GM08714 (cell line): ENCODE results near the gene LSM4.

Source experiments
- H3K4me3 ChIP-seq: fragments of 200-500 bp; sonication (Bioruptor generic); 2 replicates; pipeline ENCODE4 v1.5.1; 2014; ENCODE audit warnings: mild to moderate bottlenecking, low read length, inconsistent platforms
- ZNF274 ChIP-seq: IDR thresholded peaks from 2 replicates; pipeline ENCODE4 v1.6.1; 2012; ENCODE audit warnings: mild to moderate bottlenecking, low read depth, low read length

LSM4 gene

DNA sequence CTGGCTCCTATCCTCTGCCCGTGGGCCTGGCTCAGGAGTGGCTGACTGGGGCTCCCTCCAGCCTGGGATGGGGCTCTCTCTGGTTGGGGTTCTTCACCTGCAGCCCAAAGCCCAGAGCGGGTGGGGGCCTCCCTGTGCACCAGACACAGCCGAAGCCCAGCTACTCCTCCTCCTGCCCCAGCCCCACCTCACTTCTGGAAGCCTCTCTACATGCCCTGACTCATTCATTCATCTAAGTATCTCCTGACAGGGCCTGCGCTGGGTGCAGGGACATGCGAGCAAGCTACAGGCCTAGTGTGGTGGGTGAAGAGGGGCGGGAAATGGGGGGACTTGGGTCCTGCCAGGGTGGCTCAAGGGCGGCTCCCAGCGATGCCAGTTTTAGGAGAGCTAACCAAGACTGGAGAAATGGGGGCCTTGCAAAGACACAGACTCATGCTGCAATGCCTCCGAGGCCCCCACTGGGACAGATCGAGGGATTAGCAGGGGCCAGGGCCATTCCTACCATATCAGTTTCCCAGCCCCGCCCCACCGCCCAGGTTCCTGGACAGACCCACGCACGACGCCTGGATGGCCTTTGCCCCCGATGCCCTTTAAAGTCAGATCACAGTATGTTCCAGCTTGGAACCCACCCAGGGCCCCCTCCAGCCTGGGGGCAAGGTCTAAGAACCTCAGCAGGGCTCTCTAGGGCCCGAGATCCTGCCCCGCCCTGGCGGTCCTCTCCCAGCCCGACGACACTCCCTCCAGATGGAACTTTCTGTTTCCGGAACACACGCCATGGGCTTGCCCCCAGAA lies 12.6 kb downstream of the LSM4 start:
- TF ChIP-seq ZNF274 = no peak
- H3K4me3 ChIP-seq = no peak overlapping the region

DNA sequence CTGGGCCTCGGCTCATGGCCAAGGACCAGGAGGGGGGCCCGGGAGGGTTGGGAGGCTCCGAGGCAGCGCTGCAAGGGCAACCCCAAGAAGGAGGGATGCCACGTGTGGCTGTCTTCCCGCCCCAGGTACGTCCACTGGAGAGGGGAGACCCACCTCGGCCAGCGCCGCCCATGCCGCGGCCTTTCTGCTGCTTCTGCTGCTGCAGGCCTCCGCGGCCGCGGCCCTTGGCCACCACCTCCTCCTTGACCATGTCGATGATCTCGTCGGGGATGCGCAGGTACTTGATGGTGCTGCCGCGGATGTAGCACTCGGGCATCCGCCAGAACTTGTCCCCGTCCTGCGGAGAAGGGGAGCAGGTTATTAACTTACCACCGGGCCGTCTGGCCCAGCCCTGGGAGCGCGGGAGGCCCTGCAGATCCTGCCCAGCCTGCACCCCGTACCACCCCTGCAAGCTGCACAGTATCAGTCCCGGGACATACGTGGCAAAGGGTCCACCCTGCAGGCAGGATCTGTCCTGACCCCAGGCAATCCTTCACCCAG lies 13.3 kb downstream of the LSM4 start:
- H3K4me3 ChIP-seq = no peak overlapping the region
- TF ChIP-seq ZNF274 = no peak

DNA sequence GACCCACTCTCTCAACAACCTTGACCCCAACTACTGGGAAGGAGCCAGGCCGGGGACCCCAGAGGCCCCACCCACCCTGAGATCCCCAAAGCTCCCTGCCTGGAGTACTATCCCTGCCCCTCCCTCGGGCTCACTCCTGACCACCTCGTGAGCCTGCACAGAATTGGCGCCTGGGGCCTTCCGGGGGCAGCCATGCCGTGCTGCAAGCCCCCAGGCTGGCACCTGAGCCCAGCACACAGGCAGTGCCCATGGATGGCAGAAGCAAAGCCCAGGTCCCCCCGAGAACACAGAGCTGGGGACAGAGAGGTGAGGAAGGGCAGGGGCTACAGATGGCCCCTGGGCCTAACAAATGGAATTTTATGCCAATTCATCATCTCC lies 13.9 kb downstream of the LSM4 start:
- no peak overlapping the region for H3K4me3 ChIP-seq
- TF ChIP-seq ZNF274 = no peak

DNA sequence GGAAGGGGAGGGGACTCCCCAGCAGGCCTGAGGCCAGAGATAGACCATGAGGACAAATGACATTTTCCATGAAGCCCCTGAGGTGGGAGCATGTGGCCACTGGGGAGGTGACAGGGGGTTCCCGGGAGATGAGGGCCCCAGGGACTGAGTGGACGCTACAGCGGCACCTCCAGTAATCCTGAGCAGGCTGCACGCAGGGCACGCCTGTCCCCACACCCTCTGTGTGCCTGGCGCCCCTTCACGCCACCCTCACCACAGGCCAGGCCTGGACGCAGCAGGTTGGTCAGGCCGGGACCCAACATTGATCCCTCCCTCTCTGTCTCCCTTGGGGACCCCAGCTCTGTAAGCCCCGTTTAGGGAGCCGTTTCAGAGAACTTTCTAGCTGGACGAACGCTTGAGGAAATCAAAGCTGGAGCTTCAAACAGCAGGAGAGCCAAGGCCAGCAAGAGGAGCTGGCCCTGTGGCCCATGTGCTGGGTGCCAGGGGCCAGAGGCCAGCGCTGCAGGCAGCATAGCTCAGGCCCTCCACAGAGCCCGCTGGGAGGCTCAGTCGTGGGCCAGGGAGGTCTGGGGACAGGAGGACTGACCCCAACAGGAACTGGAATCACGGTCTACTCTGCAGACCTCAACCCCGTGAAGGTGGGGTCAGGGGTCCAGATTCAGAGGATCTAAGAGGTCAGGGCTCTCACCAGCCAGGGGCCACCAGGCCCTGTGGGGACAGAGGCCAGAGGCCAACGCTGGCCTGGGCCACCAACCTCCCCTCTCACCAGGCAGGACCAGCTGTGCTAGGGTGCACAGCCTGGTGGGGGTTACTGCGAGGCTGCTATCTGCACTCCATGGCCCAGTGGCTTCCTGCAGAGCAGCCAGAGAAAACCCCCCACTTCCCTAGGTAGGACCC lies 14.6 kb downstream of the LSM4 start:
- TF ChIP-seq ZNF274 = no peak
- no peak overlapping the region for H3K4me3 ChIP-seq

- TF ChIP-seq ZNF274 = no peak
- no peak overlapping the region for H3K4me3 ChIP-seq
Observed at GRCh38 chr19:18307271-18307681, 15.6 kb downstream of the LSM4 start.

GRCh38 chr19:18306888-18307260 lies 16.0 kb downstream of the LSM4 start:
- no peak for TF ChIP-seq ZNF274
- no peak overlapping the region for H3K4me3 ChIP-seq

GRCh38 chr19:18306209-18306887 lies 16.5 kb downstream of the LSM4 start:
- TF ChIP-seq ZNF274 = no peak
- no peak overlapping the region for H3K4me3 ChIP-seq

DNA sequence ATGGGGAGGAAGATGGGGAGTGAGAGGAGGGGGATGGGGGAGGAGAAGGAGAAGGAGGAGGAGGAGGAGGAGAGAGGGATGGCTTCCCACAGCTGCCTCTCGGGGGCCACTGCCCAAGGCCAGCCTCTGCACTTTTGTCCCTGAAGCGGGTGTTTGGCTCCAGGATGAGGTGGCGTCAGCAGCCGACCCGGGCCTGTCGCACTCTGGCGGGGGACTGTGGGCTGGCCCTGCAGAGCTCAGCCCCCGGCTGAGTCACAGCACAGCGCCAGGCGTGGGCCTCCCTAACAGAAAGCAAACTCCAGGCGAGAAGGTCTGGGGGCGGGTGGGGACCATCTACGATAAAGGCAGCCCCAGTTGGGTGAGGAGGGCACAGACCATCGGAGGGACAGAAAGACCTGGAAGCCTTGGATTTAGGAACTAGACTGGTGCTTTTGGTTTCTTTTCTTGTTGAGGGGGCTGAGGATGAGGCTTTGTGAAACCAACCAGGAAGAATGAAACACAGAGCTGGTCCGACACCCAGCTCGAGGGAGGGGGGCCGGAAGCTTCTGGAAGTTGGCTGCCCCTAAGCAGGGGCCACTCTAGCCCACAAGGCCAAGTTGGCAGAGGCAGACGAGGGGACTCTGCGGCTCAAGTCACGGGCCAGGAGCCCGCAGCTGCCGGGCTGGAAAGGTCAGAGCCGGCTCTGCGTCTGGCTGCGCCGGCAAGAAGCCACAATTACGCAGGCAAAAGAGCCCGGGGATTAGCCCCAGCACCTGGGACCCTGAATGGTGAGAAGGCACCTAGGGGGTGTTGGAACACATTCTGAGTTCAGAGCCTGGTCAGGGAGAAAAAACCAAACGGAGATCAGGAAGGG lies 18.2 kb downstream of the LSM4 start:
- peak overlapping the region; percentile 45; the same call in 1 of the 2 replicates for H3K4me3 ChIP-seq
- TF ChIP-seq ZNF274 = no peak

DNA sequence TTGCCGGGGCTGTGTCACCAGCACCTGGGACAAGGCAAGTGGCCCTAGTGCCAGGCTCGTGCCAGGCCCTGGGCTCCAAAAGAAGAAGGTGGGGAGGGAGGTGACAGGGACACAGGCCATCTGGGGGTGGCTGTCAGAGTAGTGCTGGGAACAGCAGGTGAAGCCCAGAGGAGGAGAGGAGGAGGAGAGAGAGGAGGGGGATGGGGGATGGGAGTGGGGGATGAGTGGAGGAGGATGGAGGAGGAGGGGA lies 18.7 kb downstream of the LSM4 start:
- peak overlapping the region; percentile 45; the same call in 1 of the 2 replicates for H3K4me3 ChIP-seq
- TF ChIP-seq ZNF274 = no peak

- H3K4me3 ChIP-seq = no peak overlapping the region
- TF ChIP-seq ZNF274 = no peak
Observed at GRCh38 chr19:18301718-18302111, 21.2 kb downstream of the LSM4 start.

GRCh38 chr19:18300930-18301717 lies 21.8 kb downstream of the LSM4 start:
- H3K4me3 ChIP-seq = no peak overlapping the region
- TF ChIP-seq ZNF274 = no peak

DNA sequence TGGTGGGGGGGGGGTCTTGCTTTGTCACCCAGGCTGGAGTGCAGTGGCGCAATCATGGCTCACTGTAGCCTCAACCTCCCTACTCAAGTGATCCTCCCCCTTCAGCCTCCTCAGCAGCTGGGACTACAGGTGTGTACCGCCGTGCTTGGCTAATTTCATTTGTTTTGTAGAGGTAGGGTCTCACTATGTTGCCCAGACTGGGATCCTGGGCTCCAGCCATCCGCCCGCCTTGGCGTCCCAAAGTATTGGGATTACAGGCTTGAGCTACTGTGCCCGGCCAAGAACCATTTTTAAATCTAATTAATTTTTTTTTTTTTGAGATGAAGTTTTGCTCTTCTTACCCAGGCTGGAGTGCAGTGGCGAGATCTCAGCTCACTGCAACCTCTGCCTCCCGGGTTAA lies 23.2 kb downstream of the LSM4 start:
- no peak overlapping the region for H3K4me3 ChIP-seq
- TF ChIP-seq ZNF274 = no peak

DNA sequence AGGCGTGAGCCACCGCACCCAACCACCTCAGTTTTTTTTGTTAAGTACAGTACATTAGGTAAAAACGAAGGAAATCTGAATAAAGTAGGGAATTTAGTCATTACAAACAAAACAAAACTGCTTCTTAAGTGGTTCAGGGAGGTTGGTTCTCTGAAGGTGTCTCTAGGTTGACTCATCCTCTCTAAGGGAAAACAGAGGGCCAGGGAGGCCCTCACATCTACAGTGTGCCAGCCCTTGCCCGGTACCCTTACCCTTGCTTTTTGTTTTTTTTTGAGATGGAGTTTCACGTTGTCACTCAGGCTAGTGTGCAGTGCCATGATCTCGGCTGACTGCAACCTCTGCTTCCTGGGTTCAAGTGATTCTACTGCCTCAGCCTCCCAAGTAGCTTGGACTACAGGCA lies 24.3 kb downstream of the LSM4 start:
- H3K4me3 ChIP-seq = no peak overlapping the region
- TF ChIP-seq ZNF274 = no peak
